SK-N-MC (cell line): ENCODE results near the gene SH3PXD2A.

Experiments
- DNase-seq: peaks from one replicate; pipeline ENCODE4 v3.0.0-alpha.2; 2011; ENCODE audit warnings: low read depth, low spot score
- H3K27ac ChIP-seq: fragments of 200-600 bp; sonication (generic); 2 replicates; pipeline ENCODE4 v1.5.1; 2016; ENCODE audit warnings: mixed run types
- H3K36me3 ChIP-seq: fragments of 200-600 bp; sonication (generic); 2 replicates; pipeline ENCODE4 v1.6.1; 2017; ENCODE audit warnings: antibody characterized with exemption, low read length, mixed read lengths; ENCODE audit not compliant: insufficient read depth
- H3K4me3 ChIP-seq: fragments of 200-600 bp; sonication (generic); 2 replicates; pipeline ENCODE4 v1.5.1; 2016
- H3K9ac ChIP-seq: fragments of 200-600 bp; sonication (generic); 2 replicates; pipeline ENCODE4 v1.8.0; 2017; ENCODE audit warnings: mixed run types, mixed read lengths; ENCODE audit not compliant: insufficient read length
- H3K9me3 ChIP-seq: fragments of 200-600 bp; sonication (generic); 2 replicates; pipeline ENCODE4 v1.6.1; 2017; ENCODE audit warnings: low read depth, mild to moderate bottlenecking, antibody characterized with exemption, low read length, moderate library complexity, mixed read lengths
- EZH2 ChIP-seq: fragments of 200-600 bp; sonication (generic); IDR thresholded peaks from one replicate; pipeline ENCODE4 v1.6.1; 2017; ENCODE audit warnings: antibody characterized with exemption
- FOXP2 ChIP-seq: optimal IDR thresholded peaks from 2 replicates; pipeline ENCODE3; 2011; ENCODE audit warnings: mild to moderate bottlenecking, moderate library complexity; ENCODE audit not compliant: insufficient read depth; ENCODE audit errors: extremely low read length, control extremely low read depth
- POLR2AphosphoS5 ChIP-seq: IDR thresholded peaks from 2 replicates; pipeline ENCODE4 v1.6.1; 2012; ENCODE audit warnings: mild to moderate bottlenecking, low read depth, low read length, borderline replicate concordance

SH3PXD2A gene

GRCh38 chr10:103703941-103704919, 151.1 kb downstream of the SH3PXD2A start:
- no peak for DNase-seq
- no peaks in the 10 kb centered on the region for H3K36me3 ChIP-seq
- no peak overlapping the region for H3K9ac ChIP-seq
- no peak overlapping the region for H3K4me3 ChIP-seq
- TF ChIP-seq EZH2 (no peak), FOXP2 (no peak), POLR2AphosphoS5 (no peak)
- no peaks in the 10 kb centered on the region for H3K9me3 ChIP-seq
- H3K27ac ChIP-seq = no peak overlapping the region

GRCh38 chr10:103701380-103702222, 153.8 kb downstream of the SH3PXD2A start:
- no peaks in the 10 kb centered on the region for H3K9me3 ChIP-seq
- no peak for DNase-seq
- no peaks in the 10 kb centered on the region for H3K36me3 ChIP-seq
- no peak for TF ChIP-seq EZH2
- TF ChIP-seq POLR2AphosphoS5 = no peak
- TF ChIP-seq FOXP2 = no peak
- no peak overlapping the region for H3K4me3 ChIP-seq
- no peak overlapping the region for H3K9ac ChIP-seq
- no peak overlapping the region for H3K27ac ChIP-seq

GRCh38 chr10:103700436-103700715, 155.0 kb downstream of the SH3PXD2A start:
- no peak overlapping the region for H3K9ac ChIP-seq
- no peak overlapping the region for H3K4me3 ChIP-seq
- no peaks in the 10 kb centered on the region for H3K9me3 ChIP-seq
- H3K27ac ChIP-seq = no peak overlapping the region
- DNase-seq = no peak
- no peaks in the 10 kb centered on the region for H3K36me3 ChIP-seq
- no peak for TF ChIP-seq EZH2
- no peak for TF ChIP-seq FOXP2
- TF ChIP-seq POLR2AphosphoS5 = no peak

GRCh38 chr10:103699611-103700435, 155.6 kb downstream of the SH3PXD2A start:
- no peak overlapping the region for H3K9ac ChIP-seq
- H3K27ac ChIP-seq = no peak overlapping the region
- H3K4me3 ChIP-seq = no peak overlapping the region
- no peaks in the 10 kb centered on the region for H3K9me3 ChIP-seq
- TF ChIP-seq POLR2AphosphoS5 (no peak), FOXP2 (no peak), EZH2 (no peak)
- no peak for DNase-seq
- H3K36me3 ChIP-seq = no peaks in the 10 kb centered on the region

GRCh38 chr10:103698266-103698665, 157.1 kb downstream of the SH3PXD2A start:
- no peak for DNase-seq
- H3K4me3 ChIP-seq = no peak overlapping the region
- H3K36me3 ChIP-seq = no peaks in the 10 kb centered on the region
- TF ChIP-seq POLR2AphosphoS5 = no peak
- no peak for TF ChIP-seq EZH2
- no peak for TF ChIP-seq FOXP2
- no peak overlapping the region for H3K27ac ChIP-seq
- H3K9ac ChIP-seq = no peak overlapping the region
- H3K9me3 ChIP-seq = no peaks in the 10 kb centered on the region

- H3K9ac ChIP-seq = no peak overlapping the region
- no peak overlapping the region for H3K4me3 ChIP-seq
- DNase-seq = no peak
- H3K27ac ChIP-seq = no peak overlapping the region
- TF ChIP-seq EZH2 (no peak), FOXP2 (no peak), POLR2AphosphoS5 (no peak)
- no peaks in the 10 kb centered on the region for H3K36me3 ChIP-seq
- H3K9me3 ChIP-seq = no peaks in the 10 kb centered on the region
Measured at GRCh38 chr10:103697787-103698186, 157.6 kb downstream of the SH3PXD2A start.

- no peak for TF ChIP-seq FOXP2
- H3K36me3 ChIP-seq = no peaks in the 10 kb centered on the region
- H3K9ac ChIP-seq = no peak overlapping the region
- no peak overlapping the region for H3K27ac ChIP-seq
- no peak overlapping the region for H3K4me3 ChIP-seq
- no peak for DNase-seq
- H3K9me3 ChIP-seq = no peaks in the 10 kb centered on the region
Measured at GRCh38 chr10:103696411-103697145, 158.8 kb downstream of the SH3PXD2A start.

- TF ChIP-seq POLR2AphosphoS5 = no peak
- TF ChIP-seq FOXP2 = no peak
- no peak for TF ChIP-seq EZH2
- no peak overlapping the region for H3K4me3 ChIP-seq
- no peak overlapping the region for H3K27ac ChIP-seq
- DNase-seq = no peak
- H3K9me3 ChIP-seq = no peaks in the 10 kb centered on the region
- no peak overlapping the region for H3K9ac ChIP-seq
- no peaks in the 10 kb centered on the region for H3K36me3 ChIP-seq
Measured at GRCh38 chr10:103696094-103696410, 159.3 kb downstream of the SH3PXD2A start.
